HTERT RPE-1 (cell line): ENCODE data around the gene MPPED1.

Experiments
- in situ Hi-C: fragments of 300-500 bp; cut with MboI; formaldehyde crosslinking; loops from 4 replicates; pipeline ENCODE4 v1.14.3; 2020; ENCODE audit warnings: low sequenced_read_pairs

The MPPED1 gene

GRCh38 chr22:43411869-43412807 is at the start of gene MPPED1:
TSS of gene MPPED1 (plus strand) at chr22:43412014. CDS start at chr22:43424986, 12,972 bp downstream.
- in situ Hi-C loops, result no loop called here

- in situ Hi-C loops, result no loop called here
These were observed 48.3 kb upstream of the MPPED1 start for GRCh38 chr22:43363315-43364168.

GRCh38 chr22:43364169-43364435 is 47.7 kb upstream of the MPPED1 start:
- in situ Hi-C loops, result no loop called here

GRCh38 chr22:43365715-43366440 is 45.9 kb upstream of the MPPED1 start:
- in situ Hi-C loops, result no loop called here

GRCh38 chr22:43370036-43370435 is 41.8 kb upstream of the MPPED1 start:
- in situ Hi-C loops, result no loop called here

GRCh38 chr22:43375951-43376455 is 35.8 kb upstream of the MPPED1 start:
- in situ Hi-C loops, result no loop called here

- in situ Hi-C loops, result no loop called here
These were observed 34.9 kb upstream of the MPPED1 start for GRCh38 chr22:43376765-43377547.

- in situ Hi-C loops, result no loop called here
These were observed 34.3 kb upstream of the MPPED1 start for GRCh38 chr22:43377548-43377895.

- in situ Hi-C loops, result no loop called here
These were observed 33.7 kb upstream of the MPPED1 start for GRCh38 chr22:43377896-43378704.

GRCh38 chr22:43381693-43382092 is 30.1 kb upstream of the MPPED1 start:
- in situ Hi-C loops, result no loop called here

- in situ Hi-C loops, result no loop called here
These were observed 27.0 kb upstream of the MPPED1 start for GRCh38 chr22:43384863-43385262.

- in situ Hi-C loops, result no loop called here
These were observed 25.8 kb upstream of the MPPED1 start for GRCh38 chr22:43385770-43386641.

- in situ Hi-C loops, result no loop called here
These were observed 24.0 kb upstream of the MPPED1 start for GRCh38 chr22:43387815-43388214.

GRCh38 chr22:43388420-43388851 is 23.4 kb upstream of the MPPED1 start:
- in situ Hi-C loops, result no loop called here

GRCh38 chr22:43389227-43389836 is 22.5 kb upstream of the MPPED1 start:
- in situ Hi-C loops, result no loop called here

GRCh38 chr22:43390166-43390565 is 21.6 kb upstream of the MPPED1 start:
- in situ Hi-C loops, result no loop called here

GRCh38 chr22:43390872-43391271 is 20.9 kb upstream of the MPPED1 start:
- in situ Hi-C loops, result no loop called here

- in situ Hi-C loops, result no loop called here
These were observed 20.5 kb upstream of the MPPED1 start for GRCh38 chr22:43391306-43391705.
